Spleen (tissue), 7 donors: ENCODE results near the gene UGT1A5.

Experiments used
- POLR2A ChIP-seq, 3 donors: fragments of 450-650 bp; IDR thresholded peaks; one replicate each; pipeline ENCODE4 v1.5.1; 2017; ENCODE audit warnings: antibody characterized with exemption in 3 of 3, mild to moderate bottlenecking in 1 of 3
- TF ChIP-seq, protein P1 (sequence below), 11 experiments: fragments of 200-600 bp in 7 of 11; fragments of 450-650 bp in 4 of 11; sonication (generic) in 4 of 11; IDR thresholded peaks in 8 of 11; conservative IDR thresholded peaks in 3 of 11; 1 replicate in 7 of 11; 2 replicates in 4 of 11; pipeline versions ENCODE4 v1.4.0 to v1.8.0; 2016 to 2021; ENCODE audit warnings: antibody characterized with exemption in 11 of 11, inconsistent platforms in 4 of 11, mild to moderate bottlenecking in 1 of 11
- donor health status: DM: no; HTN: no; CAD: no; lungs with moderate emphysema.
- donor health status: DM: no; HTN: no; CAD: no.
- donor health status: DM: no; HTN: no; CAD: no.

DNA sequence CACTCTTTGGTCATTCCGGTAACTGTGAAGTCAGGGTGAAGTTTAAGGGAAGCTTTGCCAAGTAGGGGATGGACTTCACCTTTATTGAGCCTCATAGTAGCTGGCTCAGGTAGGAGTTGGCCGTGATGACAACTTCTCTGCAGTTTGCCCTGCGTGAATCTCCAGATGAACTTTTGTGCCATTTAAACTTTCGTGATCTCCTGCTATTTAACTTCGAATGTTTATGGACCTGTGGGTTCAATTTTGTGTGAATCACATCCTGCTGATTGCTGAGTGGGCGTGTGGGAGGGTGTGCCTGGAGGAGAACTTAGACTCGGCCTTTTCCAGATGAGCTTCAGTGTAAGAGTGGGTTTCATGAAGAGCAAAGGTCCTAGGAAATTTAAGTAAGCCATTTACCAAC lies 51.6 kb downstream of the UGT1A5 start:
- TF ChIP-seq, protein P1, sequence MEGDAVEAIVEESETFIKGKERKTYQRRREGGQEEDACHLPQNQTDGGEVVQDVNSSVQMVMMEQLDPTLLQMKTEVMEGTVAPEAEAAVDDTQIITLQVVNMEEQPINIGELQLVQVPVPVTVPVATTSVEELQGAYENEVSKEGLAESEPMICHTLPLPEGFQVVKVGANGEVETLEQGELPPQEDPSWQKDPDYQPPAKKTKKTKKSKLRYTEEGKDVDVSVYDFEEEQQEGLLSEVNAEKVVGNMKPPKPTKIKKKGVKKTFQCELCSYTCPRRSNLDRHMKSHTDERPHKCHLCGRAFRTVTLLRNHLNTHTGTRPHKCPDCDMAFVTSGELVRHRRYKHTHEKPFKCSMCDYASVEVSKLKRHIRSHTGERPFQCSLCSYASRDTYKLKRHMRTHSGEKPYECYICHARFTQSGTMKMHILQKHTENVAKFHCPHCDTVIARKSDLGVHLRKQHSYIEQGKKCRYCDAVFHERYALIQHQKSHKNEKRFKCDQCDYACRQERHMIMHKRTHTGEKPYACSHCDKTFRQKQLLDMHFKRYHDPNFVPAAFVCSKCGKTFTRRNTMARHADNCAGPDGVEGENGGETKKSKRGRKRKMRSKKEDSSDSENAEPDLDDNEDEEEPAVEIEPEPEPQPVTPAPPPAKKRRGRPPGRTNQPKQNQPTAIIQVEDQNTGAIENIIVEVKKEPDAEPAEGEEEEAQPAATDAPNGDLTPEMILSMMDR (IDR thresholded peaks at IDR 0.05 in 8 of 11, conservative IDR thresholded peaks at IDR 0.05 in 3 of 11), result no peak
- no peak for TF ChIP-seq POLR2A (IDR thresholded peaks at IDR 0.05)
